Activated effector memory CD4-positive, alpha-beta T cell treated with anti-CD3 and anti-CD28 coated beads, Interleukin-2, amount 50 U/mL, for 16 hours (primary cell): Measurements from ENCODE around the gene P3H1.
"Not testable (repeated sequence)": the region's sequence is repeated elsewhere in the genome, so short reads cannot be mapped to it uniquely, and the experiment has no call there.

Source experiments
- DNase-seq: peaks from one replicate; pipeline ENCODE4 v3.0.0-alpha.2; 2020

P3H1 gene

DNA sequence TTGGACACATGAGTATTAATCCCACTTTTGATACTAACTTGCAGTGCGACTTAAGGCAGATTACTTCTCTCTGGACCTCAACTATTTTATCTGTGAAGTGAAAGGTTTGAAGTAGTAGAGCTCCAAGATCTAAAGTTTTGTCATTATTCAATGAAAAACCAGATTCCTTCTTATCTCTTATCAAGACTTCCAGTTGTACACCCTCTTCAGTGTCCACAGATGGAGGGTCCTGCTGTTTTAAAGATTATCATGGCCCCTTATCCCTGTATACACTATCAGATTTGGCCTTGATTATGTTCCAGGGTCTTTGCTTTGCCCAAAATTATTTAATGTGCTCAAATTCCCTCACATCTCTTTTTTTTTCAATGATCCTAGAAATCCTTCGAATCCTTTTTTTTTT is 1.3 kb upstream of the P3H1 start:
- DNase-seq: no peak

DNA sequence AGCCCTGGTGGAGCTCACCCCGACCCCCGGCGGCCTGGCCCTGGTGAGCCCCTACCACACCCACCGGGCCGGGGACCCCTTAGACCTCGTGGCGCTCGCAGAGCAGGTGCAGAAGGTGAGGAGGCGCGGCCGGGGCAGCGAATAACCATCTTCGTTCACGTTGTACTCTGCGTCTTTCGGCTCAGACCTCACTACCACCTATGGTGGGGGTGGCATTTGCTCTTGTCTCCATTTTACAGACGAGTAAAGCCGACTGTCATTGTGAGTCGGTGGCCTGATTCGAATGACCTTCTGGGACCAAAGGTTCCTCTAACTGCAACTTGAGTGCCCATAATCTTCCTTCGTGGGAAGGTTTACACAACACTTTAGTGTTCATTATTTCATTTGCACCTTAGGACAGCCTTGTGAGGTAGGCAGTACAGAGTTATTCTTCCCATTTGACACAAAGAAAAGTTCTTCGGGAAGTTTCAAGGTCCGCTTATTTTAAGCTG is 727 bp upstream of the P3H1 start:
- no peak for DNase-seq

DNA sequence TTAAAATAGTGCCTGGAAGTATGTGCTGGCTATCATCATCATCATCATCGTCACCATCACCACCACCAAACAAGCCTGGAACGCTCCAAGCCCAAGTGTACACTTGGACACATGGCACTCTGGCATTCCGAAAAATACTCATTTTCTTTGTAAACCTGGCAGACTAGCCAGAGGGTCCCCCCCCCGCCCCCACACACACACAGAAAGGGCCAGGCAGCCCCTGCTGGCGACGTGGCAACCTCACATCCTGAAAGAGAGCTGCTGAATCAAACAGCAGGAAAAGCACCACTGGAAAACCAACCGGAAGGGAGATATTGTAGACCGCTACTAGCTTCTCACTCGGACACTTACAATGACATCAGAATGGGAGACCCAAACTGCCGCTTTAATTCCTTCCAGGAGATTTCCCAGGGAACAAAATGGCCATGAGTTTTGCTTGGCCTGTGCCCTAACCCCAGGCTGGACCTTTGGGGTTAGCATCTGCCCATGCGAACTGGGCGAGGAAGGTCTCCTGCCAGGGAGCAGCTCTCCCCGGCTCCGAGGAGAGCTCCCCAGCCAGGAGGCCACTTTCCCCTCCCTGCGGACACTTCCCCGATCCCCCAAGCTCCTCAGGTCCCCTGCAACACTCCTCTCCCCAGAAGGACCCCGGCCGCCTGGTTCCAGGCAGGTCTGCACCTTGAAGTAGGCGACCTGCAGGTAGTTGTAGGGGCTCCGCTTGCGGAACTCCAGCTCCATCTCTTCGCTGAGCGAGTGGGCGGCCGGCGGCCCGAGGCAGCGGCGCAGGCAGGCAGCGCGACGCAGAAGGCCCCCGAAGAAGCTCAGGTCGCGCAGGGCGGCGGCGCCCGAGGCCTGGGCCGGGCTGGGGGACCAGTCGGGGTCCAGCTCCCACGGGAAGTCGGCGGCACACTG is 742 bp downstream of the P3H1 start:
- DNase-seq: peak; percentile 82

- no peak for DNase-seq
Measured at GRCh38 chr1:42765269-42765668, 1.6 kb downstream of the P3H1 start.

DNA sequence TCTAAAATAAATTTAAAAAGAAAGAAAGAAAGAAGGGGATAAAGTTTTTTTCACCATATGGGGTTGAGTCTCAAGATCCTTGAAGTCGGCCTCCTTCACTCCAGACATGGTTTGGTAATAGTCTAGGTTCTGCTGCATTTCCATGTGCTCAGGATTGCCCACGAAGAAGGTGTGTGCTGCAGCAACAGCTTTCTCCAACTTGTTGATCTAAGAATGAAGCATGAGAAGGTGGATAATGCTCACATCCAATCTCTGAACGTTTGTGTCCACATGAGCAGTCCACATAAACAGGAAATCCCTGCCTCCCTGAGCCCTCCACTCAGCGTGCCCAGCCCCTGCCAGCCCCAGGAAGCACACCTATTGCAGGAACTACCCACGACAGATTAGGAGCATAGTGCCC is 4.6 kb downstream of the P3H1 start:
- no peak for DNase-seq

GRCh38 chr1:42761567-42761966 is 5.3 kb downstream of the P3H1 start:
- DNase-seq: no peak

- DNase-seq: no peak
Measured at GRCh38 chr1:42759114-42759513, 7.7 kb downstream of the P3H1 start.

DNA sequence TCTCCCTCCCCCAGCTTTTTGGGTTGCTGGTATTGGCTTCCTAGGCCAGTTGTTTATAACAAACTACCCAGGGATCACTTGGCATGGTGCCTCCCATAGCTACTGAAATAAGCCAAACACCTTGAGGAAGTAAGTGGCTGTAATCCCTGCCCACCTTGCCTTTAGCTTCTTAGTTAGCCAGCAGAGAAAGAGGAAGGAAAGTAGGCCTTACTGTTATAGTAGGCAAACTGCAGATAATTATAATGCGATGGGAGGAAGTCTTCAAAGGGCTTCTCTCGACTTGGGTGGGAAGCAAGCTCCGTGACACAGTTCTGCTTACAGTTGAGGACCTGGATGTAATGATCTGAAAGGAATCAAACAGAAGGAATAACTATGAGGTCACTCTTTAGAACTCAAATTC is 8.2 kb downstream of the P3H1 start:
- no peak for DNase-seq

- DNase-seq: no peak
Measured at GRCh38 chr1:42757892-42758275, 8.9 kb downstream of the P3H1 start.

- no peak for DNase-seq
Measured at GRCh38 chr1:42756956-42757891, 9.6 kb downstream of the P3H1 start.

DNA sequence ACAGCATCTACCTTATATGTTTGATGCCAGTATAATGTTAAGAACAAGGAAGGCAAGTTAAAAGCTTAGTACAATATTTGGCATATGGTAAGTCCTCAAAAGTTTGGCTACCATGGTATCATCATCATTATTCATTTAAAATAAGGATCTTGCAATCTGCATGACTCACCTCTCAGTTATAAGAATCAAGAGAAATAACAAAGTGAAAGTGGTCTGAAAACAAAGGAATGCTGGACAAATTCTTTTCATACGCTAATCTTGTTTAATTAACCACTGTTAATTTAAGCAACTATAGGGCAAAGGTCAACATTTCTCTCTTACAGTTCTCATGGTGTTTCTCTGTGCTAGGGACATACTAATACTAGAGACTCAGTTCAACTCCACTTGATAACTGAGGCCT is 13.8 kb downstream of the P3H1 start:
- DNase-seq: no peak

- no peak for DNase-seq
Measured at GRCh38 chr1:42752284-42752683, 14.5 kb downstream of the P3H1 start.

DNA sequence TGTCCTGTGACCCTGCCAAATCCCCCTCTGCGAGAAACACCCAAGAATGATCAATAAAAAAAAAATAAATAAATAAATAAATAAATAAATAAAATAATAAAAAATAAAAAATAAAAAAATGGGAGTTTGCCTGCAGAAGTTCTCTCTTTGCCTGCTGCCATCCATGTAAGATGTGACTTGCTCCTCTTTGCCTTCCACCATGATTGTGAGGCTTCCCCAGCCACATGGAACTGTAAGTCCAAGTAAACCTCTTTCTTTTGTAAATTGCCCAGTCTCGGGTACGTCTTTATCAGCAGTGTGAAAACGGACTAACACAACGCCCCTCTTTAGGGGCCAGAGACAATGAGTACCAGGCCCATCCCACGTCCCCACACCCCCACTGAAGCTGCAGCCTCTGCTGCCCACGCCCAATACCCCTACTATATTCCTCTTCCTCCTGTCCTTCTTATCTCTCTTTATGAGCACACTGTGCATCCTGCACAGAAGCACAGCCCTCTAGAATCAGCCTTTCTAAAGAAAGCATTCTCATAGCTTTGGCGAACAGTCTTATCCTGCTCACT is 15.2 kb downstream of the P3H1 start:
- not testable (repeated sequence) for DNase-seq

DNA sequence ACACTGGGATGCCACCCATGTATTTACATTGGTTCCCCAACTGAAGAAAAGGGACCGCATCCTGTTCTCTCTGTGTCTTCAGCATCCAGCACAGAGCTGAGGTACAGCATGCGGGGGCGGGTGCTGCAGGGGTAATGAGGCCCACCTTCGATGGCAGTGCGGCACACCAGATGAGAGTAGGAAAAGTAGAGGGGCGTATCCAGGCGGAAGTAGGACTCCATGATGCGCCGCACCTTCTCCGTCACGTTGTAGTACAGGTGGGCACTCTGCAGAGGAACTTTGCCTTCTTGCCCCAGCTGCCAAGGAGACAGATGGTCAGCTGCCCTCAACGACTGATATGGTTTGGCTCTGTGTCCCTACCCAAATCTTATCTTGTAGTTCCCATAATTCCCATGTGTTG is 16.8 kb downstream of the P3H1 start:
- DNase-seq: no peak

- DNase-seq: no peak
Measured at GRCh38 chr1:42748461-42749410, 18.1 kb downstream of the P3H1 start.

DNA sequence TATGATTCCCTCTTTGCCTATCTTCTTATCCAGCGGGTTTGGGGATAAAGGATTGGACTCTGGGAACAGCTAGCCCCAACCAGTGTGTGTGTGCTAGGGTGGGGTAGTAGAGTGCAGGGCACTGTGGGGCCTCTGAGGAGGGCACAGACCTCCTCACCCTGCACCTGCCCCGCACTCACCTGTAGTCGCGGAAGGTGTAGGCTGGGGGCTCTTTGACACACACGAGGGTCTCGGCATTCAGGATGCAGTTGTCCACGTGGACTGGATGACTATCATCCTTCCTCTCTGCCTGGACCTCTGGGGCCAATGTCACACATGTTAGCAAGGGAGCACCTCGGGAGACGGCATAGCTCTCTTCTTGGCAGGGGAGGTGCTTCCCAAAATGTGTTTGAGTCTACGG is 18.8 kb downstream of the P3H1 start:
- no peak for DNase-seq

DNA sequence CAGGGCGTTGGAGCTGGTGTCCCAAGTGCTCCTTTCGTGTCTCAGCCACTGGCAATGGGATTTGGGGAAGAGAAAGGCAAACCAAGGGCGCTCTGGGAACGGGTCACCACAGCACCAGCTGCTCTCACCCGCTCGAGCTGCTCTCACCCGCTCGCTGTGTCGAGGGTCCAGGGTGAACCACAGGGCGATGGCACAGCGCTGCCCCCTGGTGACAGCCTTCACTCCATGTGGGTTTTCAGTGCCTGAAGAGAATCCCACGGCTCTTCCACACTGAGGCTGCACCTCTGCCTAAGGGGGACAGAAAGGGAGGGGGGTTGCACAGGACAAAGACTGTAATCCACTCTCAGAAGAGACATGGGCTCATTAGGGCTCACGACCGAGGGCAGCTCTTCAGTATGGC is 19.7 kb downstream of the P3H1 start:
- DNase-seq: peak; percentile 79

- no peak for DNase-seq
Measured at GRCh38 chr1:42746436-42747105, 20.3 kb downstream of the P3H1 start.

DNA sequence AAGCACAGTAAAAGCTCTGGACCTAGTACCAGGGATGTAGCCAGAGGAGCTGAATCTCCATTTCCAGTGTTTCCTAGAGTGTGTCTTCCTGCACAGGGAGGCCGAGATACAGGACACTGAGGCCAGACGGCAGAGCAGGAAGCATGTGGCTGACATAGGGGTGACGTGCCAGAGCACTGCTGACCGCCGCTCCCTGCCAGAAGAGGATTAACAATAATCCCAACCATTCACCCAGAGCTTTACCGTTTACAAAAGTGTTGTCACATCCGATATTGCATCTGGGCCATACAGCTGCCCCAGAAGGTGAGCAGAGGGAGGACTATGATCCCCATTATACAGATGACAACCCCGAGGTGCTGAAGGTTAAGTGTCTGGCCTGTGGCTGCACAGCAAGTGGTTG is 21.0 kb downstream of the P3H1 start:
- DNase-seq: no peak

DNA sequence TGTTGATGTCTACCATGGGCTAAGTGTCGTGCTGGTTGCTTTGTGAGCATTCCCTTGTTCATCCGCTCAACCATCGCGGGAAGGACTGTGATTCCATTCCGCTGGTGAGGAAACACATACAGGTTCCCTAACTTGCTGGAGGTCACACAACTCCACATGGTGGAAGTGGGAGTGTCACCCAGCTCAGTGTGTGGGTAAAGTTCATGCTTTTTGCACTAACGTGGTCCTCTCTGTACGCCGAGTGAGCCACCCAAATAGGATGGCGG is 22.7 kb downstream of the P3H1 start:
- DNase-seq: no peak

DNA sequence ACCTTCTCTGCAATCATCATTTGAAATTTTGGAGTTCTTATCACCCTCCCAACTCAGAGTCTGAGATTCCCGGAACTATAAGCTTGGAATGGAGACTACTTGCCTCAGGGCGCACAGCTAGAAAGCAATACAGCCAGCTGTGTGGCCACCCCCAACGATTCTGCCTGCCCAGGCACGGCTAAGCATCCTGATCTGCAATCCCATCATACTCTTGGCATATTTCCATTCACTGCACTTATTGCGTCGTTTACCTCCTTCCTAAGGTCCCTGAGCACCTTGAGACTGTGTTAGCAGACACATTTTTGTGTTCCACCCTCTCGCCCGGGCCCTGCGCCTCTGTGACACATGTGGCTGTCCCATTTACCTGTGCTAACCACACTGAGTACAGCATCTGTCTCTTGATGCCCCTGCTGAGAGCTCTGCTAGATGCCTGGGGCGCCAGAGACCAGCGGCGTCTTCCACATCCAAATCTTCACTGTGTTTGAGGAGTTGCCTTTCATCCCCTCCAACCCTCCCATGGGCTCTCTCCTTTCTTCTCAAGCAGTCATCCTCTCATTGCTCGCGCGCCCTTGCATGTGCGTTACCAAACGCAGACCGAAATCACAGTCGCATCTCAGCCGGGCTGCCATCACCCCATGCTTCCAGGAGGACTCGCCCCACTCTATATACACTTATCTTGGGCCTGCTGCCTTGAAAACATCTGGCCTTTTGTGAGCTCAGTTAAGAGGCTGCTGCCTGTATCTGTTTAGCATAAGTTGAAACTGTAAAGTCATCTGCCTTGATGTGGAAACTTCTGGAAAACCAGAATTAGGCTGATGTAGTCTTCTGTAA is 23.3 kb downstream of the P3H1 start:
- DNase-seq: no peak
